OCI-LY3 (cell line): ENCODE results near the gene CPEB3.

ENCODE experiments used
- H2AFZ ChIP-seq: fragments of 200-600, 300-600 bp; shearing (Covaris generic); 2 replicates; pipeline ENCODE4 v1.6.0; 2014; ENCODE audit warnings: antibody characterized with exemption, low read depth, low read length
- H3K27ac ChIP-seq: fragments of 200-600, 300-600 bp; sonication (generic); 2 replicates; pipeline ENCODE4 v1.5.1; 2014; ENCODE audit warnings: mild to moderate bottlenecking, low read length, moderate library complexity, mixed read lengths
- H3K27me3 ChIP-seq: fragments of 200-600, 300-600 bp; sonication (generic); 2 replicates; pipeline ENCODE4 v1.6.1; 2014; ENCODE audit warnings: low read depth, low read length, mixed read lengths
- H3K36me3 ChIP-seq: fragments of 200-600, 300-600 bp; sonication (generic); replicated peaks from 2 replicates; pipeline ENCODE3; 2014; ENCODE audit warnings: low read depth, low read length, mixed read lengths
- H3K4me1 ChIP-seq: fragments of 300-600, 200-600 bp; sonication (generic); 2 replicates; pipeline ENCODE4 v1.6.1; 2014; ENCODE audit warnings: low read length, mixed read lengths
- H3K4me2 ChIP-seq: fragments of 200-600, 300-600 bp; sonication (generic); 2 replicates; pipeline ENCODE4 v1.6.1; 2014; ENCODE audit warnings: low read length, mixed read lengths
- H3K4me3 ChIP-seq: fragments of 300-600, 200-600 bp; sonication (generic); 2 replicates; pipeline ENCODE4 v1.5.1; 2014; ENCODE audit warnings: antibody characterized with exemption, mild to moderate bottlenecking, low read length, moderate library complexity
- H3K79me2 ChIP-seq: fragments of 300-600, 200-600 bp; shearing (Covaris generic); 2 replicates; pipeline ENCODE4 v1.6.1; 2014; ENCODE audit warnings: mild to moderate bottlenecking, low read length, mixed read lengths
- H3K9ac ChIP-seq: fragments of 300-600, 200-600 bp; shearing (Covaris generic); 2 replicates; pipeline ENCODE4 v1.6.0; 2014; ENCODE audit warnings: mild to moderate bottlenecking, low read length, moderate library complexity
- H3K9me3 ChIP-seq: fragments of 200-600, 300-600 bp; shearing (Covaris generic); 2 replicates; pipeline ENCODE4 v1.6.1; 2014; ENCODE audit warnings: low read length, mixed read lengths; ENCODE audit not compliant: insufficient read depth
- H4K20me1 ChIP-seq: fragments of 200-600, 300-600 bp; sonication (generic); 2 replicates; pipeline ENCODE4 v1.6.1; 2016; ENCODE audit warnings: low read length, mixed read lengths; ENCODE audit not compliant: insufficient read depth
- CTCF ChIP-seq: fragments of 200-600, 300-600 bp; sonication (generic); IDR thresholded peaks from 2 replicates; pipeline ENCODE4 v1.5.1; 2014; ENCODE audit warnings: antibody characterized with exemption, low read length, low read depth
- EZH2phosphoT487 ChIP-seq: fragments of 200-600 bp; shearing (Covaris generic); IDR thresholded peaks from 2 replicates; pipeline ENCODE4 v1.6.1; 2018; ENCODE audit warnings: antibody characterized with exemption, mixed run types, low read depth

CPEB3 gene

GRCh38 chr10:92156874-92157773 is 133.8 kb downstream of the CPEB3 start:
- Histone ChIP-seq H3K36me3 (no peaks in the 10 kb centered on the region), H3K4me1 (0 out of 2 replicates have a peak, but pooled peaks cover 3% of the 10 kb centered on the region), H2AFZ (no peak overlapping the region), H3K79me2 (no peaks in the 10 kb centered on the region), H4K20me1 (no peaks in the 10 kb centered on the region), H3K9me3 (no peaks in the 10 kb centered on the region), H3K4me3 (no peak overlapping the region), H3K9ac (no peak overlapping the region), H3K4me2 (no peak overlapping the region), H3K27me3 (no peaks in the 10 kb centered on the region), H3K27ac (no peak overlapping the region)
- TF ChIP-seq EZH2phosphoT487 = no peak

GRCh38 chr10:92150823-92151222 is 140.1 kb downstream of the CPEB3 start:
- Histone ChIP-seq H4K20me1 (no peaks in the 10 kb centered on the region), H3K36me3 (no peaks in the 10 kb centered on the region), H3K4me1 (peaks cover 12% of the 10 kb centered on the region), H3K79me2 (no peaks in the 10 kb centered on the region), H3K27ac (no peak overlapping the region), H3K9ac (no peak overlapping the region), H3K27me3 (no peaks in the 10 kb centered on the region), H3K4me3 (no peak overlapping the region), H3K9me3 (no peaks in the 10 kb centered on the region), H3K4me2 (no peak overlapping the region), H2AFZ (no peak overlapping the region)
- TF ChIP-seq CTCF = no peak
- no peak for TF ChIP-seq EZH2phosphoT487

GRCh38 chr10:92149261-92149660 is 141.6 kb downstream of the CPEB3 start:
- Histone ChIP-seq H3K4me2 (no peak overlapping the region), H3K9me3 (no peaks in the 10 kb centered on the region), H3K36me3 (no peaks in the 10 kb centered on the region), H3K4me3 (no peak overlapping the region), H4K20me1 (no peaks in the 10 kb centered on the region), H3K27me3 (no peaks in the 10 kb centered on the region), H3K4me1 (peaks cover 25% of the 10 kb centered on the region), H2AFZ (no peak overlapping the region), H3K9ac (no peak overlapping the region), H3K27ac (no peak overlapping the region), H3K79me2 (no peaks in the 10 kb centered on the region)
- no peak for TF ChIP-seq CTCF
- TF ChIP-seq EZH2phosphoT487 = no peak

GRCh38 chr10:92146781-92147180 is 144.1 kb downstream of the CPEB3 start:
- no peak overlapping the region for H3K9ac ChIP-seq
- H3K79me2 ChIP-seq = no peaks in the 10 kb centered on the region
- no peaks in the 10 kb centered on the region for H4K20me1 ChIP-seq
- H3K4me2 ChIP-seq = peak overlapping the region; percentile 34; the same call in 1 of the 2 replicates
- H3K9me3 ChIP-seq = no peaks in the 10 kb centered on the region
- no peak overlapping the region for H3K27ac ChIP-seq
- TF ChIP-seq EZH2phosphoT487 (no peak), CTCF (no peak)
- no peaks in the 10 kb centered on the region for H3K27me3 ChIP-seq
- H2AFZ ChIP-seq = no peak overlapping the region
- no peaks in the 10 kb centered on the region for H3K36me3 ChIP-seq
- H3K4me1 ChIP-seq = peaks cover 44% of the 10 kb centered on the region
- H3K4me3 ChIP-seq = no peak overlapping the region
